Neural progenitor cell (in vitro differentiated cells): Measurements from ENCODE around the gene COL25A1. TPM values are rescaled to one million over a fixed set of nuclear protein-coding genes. Genes with fewer than 3 reads are reported as not detected.

Experiments used
- DNase-seq: peaks from one replicate; pipeline ENCODE4 v3.0.0-alpha.2; 2016; ENCODE audit warnings: low spot score
- H2AFZ ChIP-seq: fragments of 200-600 bp; sonication (generic); replicated peaks from 2 replicates; pipeline ENCODE4 v1.6.1; 2016; ENCODE audit warnings: antibody characterized with exemption
- H3F3A ChIP-seq: fragments of 200-600 bp; sonication (generic); 2 replicates; pipeline ENCODE4 v1.6.1; 2016; ENCODE audit warnings: antibody characterized with exemption, low read depth
- H3K27ac ChIP-seq: fragments of 200-600 bp; sonication (generic); 2 replicates; pipeline ENCODE4 v1.5.1; 2016; ENCODE audit warnings: mild to moderate bottlenecking
- H3K27me3 ChIP-seq: fragments of 200-600 bp; sonication (generic); 2 replicates; pipeline ENCODE4 v1.6.1; 2016; ENCODE audit warnings: mild to moderate bottlenecking, moderate library complexity
- H3K36me3 ChIP-seq: fragments of 200-600 bp; sonication (generic); 2 replicates; pipeline ENCODE4 v1.5.1; 2016
- H3K4me1 ChIP-seq: fragments of 200-600 bp; sonication (generic); 2 replicates; pipeline ENCODE4 v1.6.1; 2016; ENCODE audit warnings: mixed run types
- H3K4me2 ChIP-seq: fragments of 200-600 bp; sonication (generic); 2 replicates; pipeline ENCODE4 v1.6.1; 2016
- H3K4me3 ChIP-seq: fragments of 200-600 bp; sonication (generic); 2 replicates; pipeline ENCODE4 v1.5.1; 2016
- H3K79me2 ChIP-seq: fragments of 200-600 bp; sonication (generic); 2 replicates; pipeline ENCODE4 v1.6.1; 2016; ENCODE audit warnings: low read depth
- H3K9ac ChIP-seq: fragments of 200-600 bp; sonication (generic); 2 replicates; pipeline ENCODE4 v1.6.1; 2016
- H3K9me3 ChIP-seq: fragments of 200-600 bp; sonication (generic); 2 replicates; pipeline ENCODE4 v1.5.1; 2016; ENCODE audit warnings: low read depth
- H4K20me1 ChIP-seq: fragments of 200-600 bp; sonication (generic); 2 replicates; pipeline ENCODE4 v1.6.1; 2016; ENCODE audit warnings: low read depth
- H3K27ac Mint-ChIP-seq: 3 replicates; pipeline ENCODE4 v1.8.0; 2021; ENCODE audit warnings: mixed read lengths
- H3K27me3 Mint-ChIP-seq: 2 replicates; pipeline ENCODE4 v1.8.0; 2022; ENCODE audit warnings: low read depth, mild to moderate bottlenecking, inconsistent platforms, moderate library complexity, mixed read lengths; ENCODE audit not compliant: insufficient read depth
- H3K36me3 Mint-ChIP-seq: 3 replicates; pipeline ENCODE4 v1.8.0; 2021; ENCODE audit warnings: mixed read lengths
- H3K4me1 Mint-ChIP-seq: 3 replicates; pipeline ENCODE4 v1.8.0; 2021; ENCODE audit warnings: mixed read lengths
- H3K4me3 Mint-ChIP-seq: 3 replicates; pipeline ENCODE4 v1.8.0; 2021; ENCODE audit warnings: mild to moderate bottlenecking, moderate library complexity, mixed read lengths
- H3K9me3 Mint-ChIP-seq: 3 replicates; pipeline ENCODE4 v1.8.0; 2020; ENCODE audit warnings: mixed read lengths
- CTCF ChIP-seq: fragments of 200-600 bp; sonication (generic); IDR thresholded peaks from 2 replicates; pipeline ENCODE4 v1.5.1; 2017; ENCODE audit warnings: antibody characterized with exemption, mild to moderate bottlenecking
- EZH2 ChIP-seq: fragments of 200-600 bp; sonication (generic); IDR thresholded peaks from 2 replicates; pipeline ENCODE4 v1.6.1; 2017; ENCODE audit warnings: antibody characterized with exemption, mild to moderate bottlenecking, moderate library complexity
- EZH2phosphoT487 ChIP-seq: fragments of 200-600 bp; sonication (generic); IDR thresholded peaks from 2 replicates; pipeline ENCODE4 v1.6.1; 2017; ENCODE audit warnings: antibody characterized with exemption
- total RNA-seq: library from RNA; depleted of rRNA; stranded (reverse); fragments of >200 nt; gene quantifications from 2 replicates; pipeline ENCODE4 v1.2.3, GENCODE V29; 2015; ENCODE audit warnings: low replicate concordance

Gene COL25A1
- total RNA-seq, 1 donor from 2014 or later, result 1.3 TPM

GRCh38 chr4:108804648-108805273, 497.7 kb downstream of the COL25A1 start:
- no peaks in the 10 kb centered on the region for H3K4me1 ChIP-seq
- H3K27me3 Mint-ChIP-seq, result no peaks in the 10 kb centered on the region
- H3K9me3 Mint-ChIP-seq, result no peaks in the 10 kb centered on the region
- H3K9ac ChIP-seq, result no peak overlapping the region
- DNase-seq, result no peak
- no peak overlapping the region for H3K4me3 Mint-ChIP-seq
- no peak overlapping the region for H3K4me2 ChIP-seq
- TF ChIP-seq EZH2phosphoT487, result no peak
- no peak for TF ChIP-seq CTCF
- TF ChIP-seq EZH2, result no peak
- no peaks in the 10 kb centered on the region for H3K27me3 ChIP-seq
- H4K20me1 ChIP-seq, result no peaks in the 10 kb centered on the region
- no peak overlapping the region for H3K27ac Mint-ChIP-seq
- H3F3A ChIP-seq, result no peaks in the 10 kb centered on the region
- H3K27ac ChIP-seq, result no peak overlapping the region
- H3K36me3 Mint-ChIP-seq, result no peaks in the 10 kb centered on the region
- H3K9me3 ChIP-seq, result no peaks in the 10 kb centered on the region
- H3K4me1 Mint-ChIP-seq, result no peaks in the 10 kb centered on the region
- H3K36me3 ChIP-seq, result no peaks in the 10 kb centered on the region
- no peaks in the 10 kb centered on the region for H3K79me2 ChIP-seq
- no peak overlapping the region for H2AFZ ChIP-seq
- H3K4me3 ChIP-seq, result no peak overlapping the region

DNA sequence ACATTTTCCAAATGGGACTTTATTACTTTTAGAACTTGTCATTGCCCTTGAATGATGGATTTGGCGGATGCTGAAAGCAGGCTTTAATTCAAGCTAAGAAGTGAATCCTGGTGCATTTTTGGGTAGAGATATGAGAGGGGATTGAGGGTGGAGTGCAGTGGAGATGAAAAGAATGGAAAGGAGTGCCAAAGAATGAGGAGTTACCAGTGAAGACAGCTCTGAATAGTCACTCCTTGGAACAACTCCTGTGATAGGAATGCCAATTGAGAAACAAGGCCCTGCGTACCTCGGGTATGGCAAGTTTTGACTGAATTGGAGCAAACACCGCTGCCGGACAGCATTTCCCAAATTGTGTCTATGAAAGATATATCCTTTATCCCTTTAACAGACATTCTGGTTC, 503.2 kb downstream of the COL25A1 start:
- H3K27ac ChIP-seq, result no peak overlapping the region
- Mint-ChIP-seq H3K36me3 (no peaks in the 10 kb centered on the region), H3K4me3 (no peak overlapping the region), H3K27me3 (no peaks in the 10 kb centered on the region), H3K27ac (no peak overlapping the region), H3K9me3 (no peaks in the 10 kb centered on the region), H3K4me1 (no peaks in the 10 kb centered on the region)
- no peak overlapping the region for H3K4me3 ChIP-seq
- H3F3A ChIP-seq, result no peaks in the 10 kb centered on the region
- no peak for DNase-seq
- no peaks in the 10 kb centered on the region for H3K4me1 ChIP-seq
- H2AFZ ChIP-seq, result no peak overlapping the region
- no peaks in the 10 kb centered on the region for H4K20me1 ChIP-seq
- no peaks in the 10 kb centered on the region for H3K9me3 ChIP-seq
- H3K27me3 ChIP-seq, result no peaks in the 10 kb centered on the region
- no peak overlapping the region for H3K4me2 ChIP-seq
- H3K79me2 ChIP-seq, result no peaks in the 10 kb centered on the region
- no peak for TF ChIP-seq CTCF
- TF ChIP-seq EZH2, result no peak
- no peak for TF ChIP-seq EZH2phosphoT487
- H3K36me3 ChIP-seq, result no peaks in the 10 kb centered on the region
- no peak overlapping the region for H3K9ac ChIP-seq

DNA sequence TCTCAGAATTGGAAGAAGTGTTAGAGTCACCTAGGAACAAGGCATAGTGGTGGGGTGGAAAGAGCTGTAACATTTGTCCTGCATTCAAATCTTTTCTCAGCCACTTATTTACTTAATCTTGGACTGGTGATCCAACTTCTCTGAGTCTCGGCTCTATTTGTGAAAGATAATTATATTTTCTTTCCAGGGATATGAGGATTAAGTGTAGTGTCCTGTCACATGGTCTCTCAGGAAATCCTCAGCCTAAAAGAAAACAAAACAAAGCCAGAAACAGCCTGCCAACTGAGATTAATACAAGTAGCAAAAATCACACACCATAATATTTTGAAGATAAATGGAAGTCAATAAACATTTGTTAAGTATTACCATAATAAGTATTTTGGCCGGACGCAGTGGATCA, 506.3 kb downstream of the COL25A1 start:
- H3K4me1 ChIP-seq, result no peaks in the 10 kb centered on the region

More for the DNA sequence above, 506.3 kb downstream of the COL25A1 start:
- TF ChIP-seq CTCF (no peak), EZH2 (no peak), EZH2phosphoT487 (no peak)
- Histone ChIP-seq H3K4me2 (no peak overlapping the region), H3K4me3 (no peak overlapping the region), H3K9me3 (no peaks in the 10 kb centered on the region), H3K27me3 (no peaks in the 10 kb centered on the region), H3K79me2 (no peaks in the 10 kb centered on the region), H3K9ac (no peak overlapping the region), H2AFZ (no peak overlapping the region), H3K36me3 (no peaks in the 10 kb centered on the region), H3F3A (no peaks in the 10 kb centered on the region), H4K20me1 (no peaks in the 10 kb centered on the region), H3K27ac (no peak overlapping the region)
- no peak for DNase-seq
- no peaks in the 10 kb centered on the region for H3K27me3 Mint-ChIP-seq
- H3K9me3 Mint-ChIP-seq, result no peaks in the 10 kb centered on the region
- no peak overlapping the region for H3K27ac Mint-ChIP-seq
- H3K36me3 Mint-ChIP-seq, result no peaks in the 10 kb centered on the region
- H3K4me3 Mint-ChIP-seq, result no peak overlapping the region
- H3K4me1 Mint-ChIP-seq, result no peaks in the 10 kb centered on the region
